Activated gamma-delta T cell treated with Interleukin-2 at 50 U/mL for 16 hours (primary cell): ENCODE measurements around the gene LDLRAD2.

Experiments used
- DNase-seq: peaks from one replicate; pipeline ENCODE4 v3.0.0-alpha.2; 2020

The LDLRAD2 gene

GRCh38 chr1:21864730-21865129 is 52.7 kb downstream of the LDLRAD2 start:
- no peak for DNase-seq

- DNase-seq: no peak
These were observed 53.5 kb downstream of the LDLRAD2 start for GRCh38 chr1:21865609-21865942.

- DNase-seq: no peak
These were observed 54.1 kb downstream of the LDLRAD2 start for GRCh38 chr1:21865943-21866706.

GRCh38 chr1:21866707-21867043 is 54.6 kb downstream of the LDLRAD2 start:
- DNase-seq: no peak

GRCh38 chr1:21867451-21867996 is 55.5 kb downstream of the LDLRAD2 start:
- DNase-seq: no peak

GRCh38 chr1:21868482-21868881 is 56.4 kb downstream of the LDLRAD2 start:
- no peak for DNase-seq

GRCh38 chr1:21868941-21869454 is 56.9 kb downstream of the LDLRAD2 start:
- no peak for DNase-seq

- no peak for DNase-seq
These were observed 57.6 kb downstream of the LDLRAD2 start for GRCh38 chr1:21869620-21870121.

- DNase-seq: no peak
These were observed 58.5 kb downstream of the LDLRAD2 start for GRCh38 chr1:21870611-21871010.

- DNase-seq: no peak
These were observed 59.9 kb downstream of the LDLRAD2 start for GRCh38 chr1:21871943-21872342.

- DNase-seq: no peak
These were observed 60.5 kb downstream of the LDLRAD2 start for GRCh38 chr1:21872445-21873079.

GRCh38 chr1:21873174-21873573 is 61.1 kb downstream of the LDLRAD2 start:
- no peak for DNase-seq

GRCh38 chr1:21873761-21874160 is 61.7 kb downstream of the LDLRAD2 start:
- no peak for DNase-seq

GRCh38 chr1:21874328-21874727 is 62.3 kb downstream of the LDLRAD2 start:
- no peak for DNase-seq
